ENCODE results near the gene GLIS1.

DNA sequence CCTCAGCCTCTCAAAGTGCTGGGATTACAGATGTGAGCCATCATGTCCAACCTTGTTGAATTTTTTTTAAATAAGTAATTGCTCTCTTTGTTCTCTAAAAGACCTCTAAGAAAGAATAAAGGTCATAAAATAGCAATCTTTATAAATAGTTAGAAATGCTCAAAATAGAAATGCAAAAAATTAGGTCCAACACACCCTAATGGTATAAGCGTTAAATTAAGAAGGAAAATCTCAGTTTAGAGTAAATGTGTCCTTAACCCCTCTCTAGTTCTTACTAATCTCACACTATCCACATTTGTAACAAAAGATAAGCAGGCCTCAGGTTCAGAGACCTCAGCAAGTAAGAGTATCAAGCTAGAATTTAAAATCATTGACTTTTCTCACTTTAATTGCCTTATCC lies 38.3 kb upstream of the GLIS1 start:
- TF ChIP-seq ELF1 (IDR thresholded peaks at IDR 0.05; ENCODE audit: borderline replicate concordance, low read depth): no peak
- no peak for TF ChIP-seq POLR2AphosphoS5 (IDR thresholded peaks at IDR 0.05; ENCODE audit: low read depth, low read length)
- TF ChIP-seq, protein P1, sequence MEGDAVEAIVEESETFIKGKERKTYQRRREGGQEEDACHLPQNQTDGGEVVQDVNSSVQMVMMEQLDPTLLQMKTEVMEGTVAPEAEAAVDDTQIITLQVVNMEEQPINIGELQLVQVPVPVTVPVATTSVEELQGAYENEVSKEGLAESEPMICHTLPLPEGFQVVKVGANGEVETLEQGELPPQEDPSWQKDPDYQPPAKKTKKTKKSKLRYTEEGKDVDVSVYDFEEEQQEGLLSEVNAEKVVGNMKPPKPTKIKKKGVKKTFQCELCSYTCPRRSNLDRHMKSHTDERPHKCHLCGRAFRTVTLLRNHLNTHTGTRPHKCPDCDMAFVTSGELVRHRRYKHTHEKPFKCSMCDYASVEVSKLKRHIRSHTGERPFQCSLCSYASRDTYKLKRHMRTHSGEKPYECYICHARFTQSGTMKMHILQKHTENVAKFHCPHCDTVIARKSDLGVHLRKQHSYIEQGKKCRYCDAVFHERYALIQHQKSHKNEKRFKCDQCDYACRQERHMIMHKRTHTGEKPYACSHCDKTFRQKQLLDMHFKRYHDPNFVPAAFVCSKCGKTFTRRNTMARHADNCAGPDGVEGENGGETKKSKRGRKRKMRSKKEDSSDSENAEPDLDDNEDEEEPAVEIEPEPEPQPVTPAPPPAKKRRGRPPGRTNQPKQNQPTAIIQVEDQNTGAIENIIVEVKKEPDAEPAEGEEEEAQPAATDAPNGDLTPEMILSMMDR (IDR thresholded peaks at IDR 0.05 in 2 of 3, conservative IDR thresholded peaks at IDR 0.05 in 1 of 3; ENCODE audit: borderline replicate concordance in 1 of 3, insufficient read depth in 1 of 3, low read depth in 2 of 3, low read length in 2 of 3): no peak
- no peak for TF ChIP-seq JUND (IDR thresholded peaks at IDR 0.05)
